Pulmonary artery endothelial cell (primary cell): ENCODE results near the gene NEURL4. TPM values are rescaled to one million over a fixed set of nuclear protein-coding genes. Genes with fewer than 3 reads are reported as not detected.
"Not testable (repeated sequence)": the region's sequence is repeated elsewhere in the genome, so short reads cannot be mapped to it uniquely, and the experiment has no call there.

Experiments
- DNase-seq: peaks from one replicate; pipeline ENCODE4 v3.0.0-alpha.2; 2011; ENCODE audit warnings: low read depth, low spot score
- total RNA-seq: library from RNA; depleted of rRNA; stranded (reverse); fragments of >200 nt; gene quantifications from 2 replicates; pipeline ENCODE4 v1.2.3, GENCODE V29; 2014

The NEURL4 gene
- 14.4 and 28.3 TPM in 2 replicates for total RNA-seq

DNA sequence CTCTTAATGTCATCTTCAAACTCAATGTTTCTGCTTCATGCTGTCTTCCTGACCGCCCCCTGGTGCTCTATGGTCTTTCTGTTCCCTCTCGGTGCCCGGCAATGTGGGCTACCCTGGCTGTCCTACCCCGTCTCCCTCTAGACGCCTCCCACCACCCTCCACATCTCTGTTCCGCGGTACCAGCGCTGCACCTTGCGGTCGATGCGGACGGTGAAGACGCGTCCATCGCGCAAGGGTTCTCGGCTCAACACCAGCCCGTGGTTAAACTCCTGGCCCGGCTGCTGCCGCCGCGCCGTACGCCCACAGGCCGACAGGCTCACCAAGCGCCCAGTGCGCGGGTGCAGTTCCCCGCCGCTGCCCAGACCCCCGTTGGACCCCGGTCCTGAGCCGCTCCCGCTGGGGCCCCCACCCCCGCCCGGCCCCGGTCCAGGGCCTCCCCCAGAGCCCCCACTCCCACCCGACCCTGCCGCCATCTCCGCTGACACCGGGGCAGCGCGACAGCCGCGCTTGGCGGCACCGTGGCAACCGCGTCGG, at the start of gene NEURL4:
TSS of gene NEURL4 (minus strand) at position 496 of the 534 bp plus-strand sequence. CDS start at position 473, 23 bp downstream.
- DNase-seq, result no peak

GRCh38 chr17:7374353-7374752, 45.2 kb upstream of the NEURL4 start:
- DNase-seq, result no peak

DNA sequence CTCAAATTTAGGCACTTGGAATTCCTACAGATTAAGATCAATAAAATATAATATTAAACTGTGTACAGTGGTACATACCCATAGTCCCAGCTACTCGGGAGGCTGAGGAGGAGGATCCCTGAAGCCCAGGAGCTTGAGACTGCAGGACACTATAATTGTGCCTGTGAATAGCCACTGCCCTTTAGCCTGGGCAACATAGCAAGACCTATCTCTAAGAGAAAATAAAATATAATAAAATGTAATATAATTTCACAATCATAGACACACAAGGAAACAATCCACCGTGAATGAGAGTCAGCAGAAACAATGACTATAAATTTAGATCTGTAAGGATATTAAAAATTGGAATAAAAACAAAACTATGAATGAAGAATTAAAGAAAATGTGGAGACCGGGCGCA, 41.7 kb upstream of the NEURL4 start:
- no peak for DNase-seq

DNA sequence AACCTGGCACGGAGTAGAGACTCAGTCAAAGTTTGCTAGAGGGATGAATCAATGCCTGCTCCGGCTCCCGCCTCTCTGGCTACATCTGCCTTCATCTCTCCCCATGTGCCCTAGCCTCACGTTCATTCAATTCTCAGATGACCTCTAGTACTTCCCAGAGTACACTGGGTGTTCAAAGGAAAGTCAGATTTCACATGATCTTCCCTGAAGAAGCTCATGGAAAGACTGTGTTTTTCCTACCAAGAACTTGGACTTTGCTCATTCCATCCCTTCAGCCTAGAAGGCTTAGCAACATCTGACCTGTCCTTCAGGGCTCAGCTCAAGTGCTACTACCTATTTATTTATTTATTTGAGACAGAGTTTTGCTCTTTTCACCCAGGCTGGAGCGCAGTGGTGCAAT, 40.7 kb upstream of the NEURL4 start:
- no peak for DNase-seq

GRCh38 chr17:7368599-7368994, 39.5 kb upstream of the NEURL4 start:
- DNase-seq, result not testable (repeated sequence)

DNA sequence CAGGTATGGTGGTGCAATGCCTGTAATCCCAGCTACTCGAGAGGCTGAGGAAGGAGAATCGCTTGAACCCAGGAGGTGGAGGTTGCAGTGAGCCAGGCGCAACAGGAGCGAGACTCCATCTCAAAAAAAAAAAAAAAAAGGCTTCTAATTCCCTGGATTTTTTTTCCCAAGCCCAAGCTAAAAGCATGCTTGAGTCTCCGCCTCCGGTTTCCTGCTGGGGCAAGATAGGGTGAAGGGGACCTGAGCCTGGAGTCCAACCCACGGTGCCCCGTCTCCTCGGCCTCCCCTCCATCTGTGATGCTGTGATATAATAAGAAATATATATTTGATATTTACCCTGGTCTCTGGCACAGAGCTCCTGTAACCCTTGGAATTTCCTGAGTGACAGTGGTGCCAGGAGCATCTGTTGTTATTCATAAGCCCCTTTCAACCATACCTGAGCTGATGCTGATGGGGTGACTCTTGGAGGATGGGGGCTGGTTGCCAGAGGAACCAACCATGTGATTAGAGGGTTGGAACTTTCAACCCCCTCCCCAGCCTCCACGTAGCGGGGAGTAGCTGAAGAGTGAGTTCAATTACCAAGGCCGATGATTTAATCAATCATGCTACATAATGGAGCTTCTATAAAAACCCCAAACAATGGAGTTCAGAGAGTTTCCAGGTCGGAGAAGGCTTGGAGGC, 38.9 kb upstream of the NEURL4 start:
- DNase-seq, result no peak

DNA sequence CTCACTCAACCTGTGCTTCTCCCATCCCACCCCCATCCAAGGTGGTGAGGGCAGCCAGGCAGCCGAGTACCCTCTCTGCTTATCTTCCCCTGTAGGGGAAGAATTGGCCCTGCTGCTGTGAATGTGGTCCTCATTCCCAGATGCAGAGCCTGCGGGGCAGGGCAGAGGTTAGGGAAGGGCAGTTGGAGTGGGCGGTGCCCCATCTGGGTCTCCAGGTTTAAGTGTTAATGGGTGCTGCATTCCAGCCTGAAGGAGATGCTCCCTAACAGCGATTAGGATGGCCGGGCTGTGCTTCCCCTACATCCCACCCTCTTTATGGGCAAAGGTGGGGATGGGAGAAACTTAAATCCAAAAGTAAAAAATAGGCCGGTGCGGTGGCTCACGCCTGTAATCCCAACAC, 37.9 kb upstream of the NEURL4 start:
- DNase-seq, result no peak

DNA sequence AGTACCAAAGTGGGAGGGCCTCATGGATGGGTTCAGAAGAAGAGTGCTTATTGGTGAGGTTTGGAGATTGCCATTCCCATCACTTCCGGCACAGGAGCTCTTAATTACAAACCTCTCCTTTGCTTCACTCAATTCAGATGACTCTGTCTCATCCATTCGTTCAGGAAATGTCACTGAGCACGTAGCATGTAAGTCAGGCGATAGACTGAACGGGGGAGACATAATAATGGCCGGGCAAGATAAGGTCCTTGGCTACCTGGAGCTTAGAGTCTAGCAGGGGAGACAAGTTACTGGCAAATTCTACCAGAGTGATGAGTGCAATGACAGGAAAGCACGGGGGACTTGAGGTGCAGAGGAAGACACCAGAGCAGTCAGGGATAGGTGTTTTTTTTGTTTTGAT, 36.8 kb upstream of the NEURL4 start:
- DNase-seq, result not testable (repeated sequence)

- DNase-seq, result no peak
Observed at GRCh38 chr17:7363311-7363710, 34.2 kb upstream of the NEURL4 start.

GRCh38 chr17:7361906-7362305, 32.8 kb upstream of the NEURL4 start:
- no peak for DNase-seq

- DNase-seq, result no peak
Observed at GRCh38 chr17:7357381-7357780, 28.2 kb upstream of the NEURL4 start.

GRCh38 chr17:7356756-7357155, 27.6 kb upstream of the NEURL4 start:
- DNase-seq, result no peak

- no peak for DNase-seq
Observed at GRCh38 chr17:7356072-7356549, 27.0 kb upstream of the NEURL4 start.

DNA sequence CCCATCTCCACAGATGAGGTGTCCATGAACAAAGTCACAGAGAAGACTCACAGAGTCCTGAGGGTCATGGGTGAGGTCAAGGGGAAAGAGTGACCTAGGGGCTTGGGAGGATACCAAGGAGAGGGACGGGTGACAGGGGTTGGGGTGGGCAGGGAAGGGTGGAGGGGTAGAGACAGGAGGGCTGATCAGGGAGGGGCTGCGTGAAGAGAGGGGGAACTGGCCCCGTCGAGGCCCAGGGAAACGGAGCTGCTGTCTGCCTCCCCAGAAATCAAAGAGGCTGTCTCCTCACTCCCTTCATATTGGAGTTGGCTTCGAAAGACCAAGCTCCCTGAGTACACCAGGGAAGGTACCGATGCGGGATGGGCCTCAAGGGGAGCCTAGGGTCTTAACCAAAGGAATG, 26.4 kb upstream of the NEURL4 start:
- DNase-seq, result no peak

DNA sequence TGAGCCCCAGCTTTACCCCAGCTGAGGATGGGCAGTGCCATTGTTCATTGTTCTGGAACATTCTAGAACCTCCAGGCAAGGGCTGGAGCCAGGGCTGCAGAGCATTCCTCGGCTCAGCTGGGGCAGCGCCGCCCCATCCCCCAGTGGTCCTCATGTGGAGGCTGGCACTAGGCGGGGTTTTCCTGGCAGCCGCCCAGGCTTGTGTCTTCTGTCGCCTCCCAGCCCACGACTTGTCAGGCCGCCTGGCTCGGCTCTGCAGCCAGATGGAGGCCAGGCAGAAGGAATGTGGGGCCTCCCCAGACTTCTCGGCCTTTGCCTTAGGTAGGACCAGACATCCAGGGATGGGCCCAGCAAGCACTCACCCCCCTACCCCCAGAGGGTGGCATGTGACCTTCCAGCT, 25.9 kb upstream of the NEURL4 start, which contains the start of gene TMEM95:
TSS of gene TMEM95 (plus strand) at position 104 of the 400 bp plus-strand sequence. CDS start at position 153, 49 bp downstream.
- no peak for DNase-seq

DNA sequence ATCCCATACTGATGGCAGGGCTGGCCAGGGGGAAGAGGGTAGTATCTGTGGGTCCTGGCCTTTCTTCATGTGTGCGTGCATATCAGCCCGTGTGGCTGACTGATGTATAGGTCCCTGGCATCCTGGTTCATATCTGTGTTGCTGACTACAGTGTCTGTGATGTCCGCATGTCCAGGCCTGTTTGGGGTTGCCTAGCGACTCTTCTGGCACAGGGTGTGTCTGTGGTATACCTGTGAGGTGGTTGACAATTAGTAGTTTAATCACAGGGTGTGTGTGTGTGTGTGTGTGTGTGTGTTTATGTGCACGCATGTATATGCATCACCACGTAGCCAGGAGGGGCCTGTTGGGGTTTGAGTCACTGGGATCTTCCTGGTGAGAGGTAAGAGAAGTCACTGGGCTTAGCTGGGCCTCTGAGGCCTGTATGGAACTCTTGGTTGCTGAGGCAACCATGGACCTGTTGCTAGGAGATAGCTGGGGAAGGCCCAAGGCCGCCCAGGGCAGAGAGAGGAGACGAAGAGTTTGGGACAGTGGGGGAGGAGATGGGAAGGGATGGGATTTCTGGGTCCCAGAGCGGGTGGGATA, 25.2 kb upstream of the NEURL4 start:
- DNase-seq, result no peak

DNA sequence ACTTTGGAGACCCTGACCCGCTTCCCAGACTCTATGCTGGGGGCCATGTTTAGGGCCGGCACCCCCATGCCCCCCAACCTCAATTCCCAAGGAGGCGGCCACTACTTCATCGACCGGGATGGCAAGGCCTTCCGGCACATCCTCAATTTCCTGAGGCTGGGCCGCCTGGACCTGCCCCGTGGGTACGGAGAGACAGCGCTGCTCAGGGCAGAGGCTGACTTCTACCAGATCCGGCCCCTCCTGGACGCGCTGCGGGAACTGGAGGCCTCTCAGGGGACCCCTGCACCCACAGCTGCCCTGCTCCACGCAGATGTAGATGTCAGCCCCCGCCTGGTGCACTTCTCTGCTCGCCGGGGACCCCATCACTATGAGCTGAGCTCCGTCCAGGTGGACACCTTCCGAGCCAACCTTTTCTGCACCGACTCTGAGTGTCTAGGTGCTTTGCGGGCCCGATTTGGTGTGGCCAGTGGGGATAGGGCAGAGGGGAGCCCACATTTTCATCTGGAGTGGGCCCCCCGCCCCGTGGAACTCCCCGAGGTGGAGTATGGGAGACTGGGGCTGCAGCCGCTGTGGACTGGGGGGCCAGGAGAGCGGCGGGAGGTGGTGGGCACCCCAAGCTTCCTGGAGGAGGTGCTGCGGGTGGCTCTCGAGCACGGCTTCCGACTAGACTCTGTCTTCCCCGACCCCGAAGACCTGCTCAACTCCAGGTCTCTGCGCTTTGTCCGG, 23.9 kb upstream of the NEURL4 start:
- DNase-seq, result no peak

- no peak for DNase-seq
Observed at GRCh38 chr17:7352503-7352889, 23.4 kb upstream of the NEURL4 start.

- DNase-seq, result no peak
Observed at GRCh38 chr17:7351665-7352502, 22.7 kb upstream of the NEURL4 start, which contains the start of gene KCTD11. TSS of gene KCTD11 (plus strand) at chr17:7352162.

- DNase-seq, result no peak
Observed at GRCh38 chr17:7348478-7349242, 19.5 kb upstream of the NEURL4 start.
